SK-N-SH (cell line): ENCODE measurements around the gene NDUFS2.

ENCODE experiments used
- EP300 ChIP-seq, 2 experiments: IDR thresholded peaks; 2 replicates each; pipeline versions ENCODE4 v1.4.0 to v1.6.1; 2012; ENCODE audit warnings: borderline replicate concordance in 1 of 2, low read depth in 1 of 2, low read length in 1 of 2
- GATA2 ChIP-seq: sonication (generic); formaldehyde crosslinking; IDR thresholded peaks from 2 replicates; pipeline ENCODE4 v1.5.0; 2020; ENCODE audit warnings: mild to moderate bottlenecking, missing genetic modification reagents
- MXI1 ChIP-seq: IDR thresholded peaks from 2 replicates; pipeline ENCODE4 v1.6.1; 2012; ENCODE audit warnings: mild to moderate bottlenecking, low read depth, low read length, improper control_type of control experiment
- POLR2AphosphoS5 ChIP-seq: IDR thresholded peaks from 2 replicates; pipeline ENCODE4 v1.6.1; 2012; ENCODE audit warnings: low read depth, low read length
- RAD21 ChIP-seq: IDR thresholded peaks from 2 replicates; pipeline ENCODE4 v1.6.1; 2012; ENCODE audit warnings: mild to moderate bottlenecking, low read length
- RFX5 ChIP-seq: IDR thresholded peaks from 2 replicates; pipeline ENCODE4 v1.6.1; 2012; ENCODE audit warnings: mild to moderate bottlenecking, improper control_type of control experiment, low read length
- TAF1 ChIP-seq: IDR thresholded peaks from 2 replicates; pipeline ENCODE4 v1.6.1; 2012; ENCODE audit warnings: low read depth, mild to moderate bottlenecking, low read length, moderate library complexity, borderline replicate concordance
- TF ChIP-seq, protein P1 (sequence below): IDR thresholded peaks from 2 replicates; pipeline ENCODE4 v1.4.0; 2012; ENCODE audit warnings: low read depth, borderline replicate concordance
- TF ChIP-seq, protein P2 (sequence below): fragments of 200-600 bp; sonication (generic); IDR thresholded peaks from 2 replicates; pipeline ENCODE4 v1.6.1; 2017; ENCODE audit warnings: antibody characterized with exemption, mild to moderate bottlenecking, moderate library complexity
- TF ChIP-seq, protein P3 (sequence below): IDR thresholded peaks from 2 replicates; pipeline ENCODE4 v1.6.1; 2012; ENCODE audit warnings: mild to moderate bottlenecking, low read depth, low read length, moderate library complexity

DNA sequence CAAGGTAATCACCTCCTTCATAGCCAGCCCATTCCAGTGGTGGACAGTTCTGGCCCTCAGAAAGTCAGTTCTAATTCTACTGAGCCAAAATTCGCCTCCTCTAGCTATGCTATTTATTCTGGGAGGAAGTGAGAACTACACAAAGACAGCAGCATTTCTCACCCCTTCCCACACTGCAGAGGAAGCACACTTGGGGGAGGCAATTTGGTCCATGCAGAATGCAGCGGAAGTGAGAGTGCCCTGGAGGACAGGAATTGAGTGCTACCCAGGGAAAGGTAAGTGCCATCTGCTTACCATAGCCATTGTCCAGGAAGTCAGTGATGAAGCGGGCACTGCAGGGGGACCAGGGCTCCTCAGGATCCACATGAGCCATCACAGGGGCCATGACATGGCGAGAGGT lies 7.0 kb upstream of the NDUFS2 start:
- TF ChIP-seq POLR2AphosphoS5: no peak
- TF ChIP-seq EP300 (IDR thresholded peaks at IDR 0.05; ENCODE audit: borderline replicate concordance in 1 of 2, low read depth in 1 of 2, low read length in 1 of 2): no peak
- TF ChIP-seq GATA2 (CRISPR knock-in tag): no peak
- TF ChIP-seq, protein P1, sequence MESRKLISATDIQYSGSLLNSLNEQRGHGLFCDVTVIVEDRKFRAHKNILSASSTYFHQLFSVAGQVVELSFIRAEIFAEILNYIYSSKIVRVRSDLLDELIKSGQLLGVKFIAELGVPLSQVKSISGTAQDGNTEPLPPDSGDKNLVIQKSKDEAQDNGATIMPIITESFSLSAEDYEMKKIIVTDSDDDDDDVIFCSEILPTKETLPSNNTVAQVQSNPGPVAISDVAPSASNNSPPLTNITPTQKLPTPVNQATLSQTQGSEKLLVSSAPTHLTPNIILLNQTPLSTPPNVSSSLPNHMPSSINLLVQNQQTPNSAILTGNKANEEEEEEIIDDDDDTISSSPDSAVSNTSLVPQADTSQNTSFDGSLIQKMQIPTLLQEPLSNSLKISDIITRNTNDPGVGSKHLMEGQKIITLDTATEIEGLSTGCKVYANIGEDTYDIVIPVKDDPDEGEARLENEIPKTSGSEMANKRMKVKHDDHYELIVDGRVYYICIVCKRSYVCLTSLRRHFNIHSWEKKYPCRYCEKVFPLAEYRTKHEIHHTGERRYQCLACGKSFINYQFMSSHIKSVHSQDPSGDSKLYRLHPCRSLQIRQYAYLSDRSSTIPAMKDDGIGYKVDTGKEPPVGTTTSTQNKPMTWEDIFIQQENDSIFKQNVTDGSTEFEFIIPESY: no peak
- TF ChIP-seq TAF1: no peak
- TF ChIP-seq, protein P2, sequence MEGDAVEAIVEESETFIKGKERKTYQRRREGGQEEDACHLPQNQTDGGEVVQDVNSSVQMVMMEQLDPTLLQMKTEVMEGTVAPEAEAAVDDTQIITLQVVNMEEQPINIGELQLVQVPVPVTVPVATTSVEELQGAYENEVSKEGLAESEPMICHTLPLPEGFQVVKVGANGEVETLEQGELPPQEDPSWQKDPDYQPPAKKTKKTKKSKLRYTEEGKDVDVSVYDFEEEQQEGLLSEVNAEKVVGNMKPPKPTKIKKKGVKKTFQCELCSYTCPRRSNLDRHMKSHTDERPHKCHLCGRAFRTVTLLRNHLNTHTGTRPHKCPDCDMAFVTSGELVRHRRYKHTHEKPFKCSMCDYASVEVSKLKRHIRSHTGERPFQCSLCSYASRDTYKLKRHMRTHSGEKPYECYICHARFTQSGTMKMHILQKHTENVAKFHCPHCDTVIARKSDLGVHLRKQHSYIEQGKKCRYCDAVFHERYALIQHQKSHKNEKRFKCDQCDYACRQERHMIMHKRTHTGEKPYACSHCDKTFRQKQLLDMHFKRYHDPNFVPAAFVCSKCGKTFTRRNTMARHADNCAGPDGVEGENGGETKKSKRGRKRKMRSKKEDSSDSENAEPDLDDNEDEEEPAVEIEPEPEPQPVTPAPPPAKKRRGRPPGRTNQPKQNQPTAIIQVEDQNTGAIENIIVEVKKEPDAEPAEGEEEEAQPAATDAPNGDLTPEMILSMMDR: no peak
- TF ChIP-seq, protein P3, sequence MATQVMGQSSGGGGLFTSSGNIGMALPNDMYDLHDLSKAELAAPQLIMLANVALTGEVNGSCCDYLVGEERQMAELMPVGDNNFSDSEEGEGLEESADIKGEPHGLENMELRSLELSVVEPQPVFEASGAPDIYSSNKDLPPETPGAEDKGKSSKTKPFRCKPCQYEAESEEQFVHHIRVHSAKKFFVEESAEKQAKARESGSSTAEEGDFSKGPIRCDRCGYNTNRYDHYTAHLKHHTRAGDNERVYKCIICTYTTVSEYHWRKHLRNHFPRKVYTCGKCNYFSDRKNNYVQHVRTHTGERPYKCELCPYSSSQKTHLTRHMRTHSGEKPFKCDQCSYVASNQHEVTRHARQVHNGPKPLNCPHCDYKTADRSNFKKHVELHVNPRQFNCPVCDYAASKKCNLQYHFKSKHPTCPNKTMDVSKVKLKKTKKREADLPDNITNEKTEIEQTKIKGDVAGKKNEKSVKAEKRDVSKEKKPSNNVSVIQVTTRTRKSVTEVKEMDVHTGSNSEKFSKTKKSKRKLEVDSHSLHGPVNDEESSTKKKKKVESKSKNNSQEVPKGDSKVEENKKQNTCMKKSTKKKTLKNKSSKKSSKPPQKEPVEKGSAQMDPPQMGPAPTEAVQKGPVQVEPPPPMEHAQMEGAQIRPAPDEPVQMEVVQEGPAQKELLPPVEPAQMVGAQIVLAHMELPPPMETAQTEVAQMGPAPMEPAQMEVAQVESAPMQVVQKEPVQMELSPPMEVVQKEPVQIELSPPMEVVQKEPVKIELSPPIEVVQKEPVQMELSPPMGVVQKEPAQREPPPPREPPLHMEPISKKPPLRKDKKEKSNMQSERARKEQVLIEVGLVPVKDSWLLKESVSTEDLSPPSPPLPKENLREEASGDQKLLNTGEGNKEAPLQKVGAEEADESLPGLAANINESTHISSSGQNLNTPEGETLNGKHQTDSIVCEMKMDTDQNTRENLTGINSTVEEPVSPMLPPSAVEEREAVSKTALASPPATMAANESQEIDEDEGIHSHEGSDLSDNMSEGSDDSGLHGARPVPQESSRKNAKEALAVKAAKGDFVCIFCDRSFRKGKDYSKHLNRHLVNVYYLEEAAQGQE: no peak
- no peak for TF ChIP-seq RAD21
- TF ChIP-seq RFX5: no peak
- no peak for TF ChIP-seq MXI1
